Neuronal stem cell (in vitro differentiated cells): ENCODE results near the gene MSH3.
A peak's percentile ranks its signal among the peaks of the same experiment; 100 is the strongest.

Experiments used
- DNase-seq: peaks from one replicate; pipeline ENCODE4 v3.0.0-alpha.2; 2013; ENCODE audit warnings: low spot score
- H2AFZ ChIP-seq: one replicate; pipeline ENCODE4 v1.6.1; 2013; ENCODE audit warnings: mild to moderate bottlenecking, low read length, inconsistent platforms
- H2AK5ac ChIP-seq: 2 replicates; pipeline ENCODE4 v1.6.1; 2013; ENCODE audit warnings: low read depth, mild to moderate bottlenecking, inconsistent platforms, low read length, moderate library complexity, mixed read lengths
- H2BK120ac ChIP-seq: 2 replicates; pipeline ENCODE4 v1.6.1; 2013; ENCODE audit warnings: low read depth, mild to moderate bottlenecking, inconsistent platforms, low read length, moderate library complexity, mixed read lengths
- H2BK12ac ChIP-seq: one replicate; pipeline ENCODE4 v1.6.1; 2013; ENCODE audit warnings: low read length, inconsistent platforms
- H2BK15ac ChIP-seq: 2 replicates; pipeline ENCODE4 v1.6.1; 2013; ENCODE audit warnings: mild to moderate bottlenecking, low read length, inconsistent platforms, mixed read lengths
- H2BK5ac ChIP-seq: one replicate; pipeline ENCODE4 v1.6.1; 2013; ENCODE audit warnings: inconsistent platforms, mild to moderate bottlenecking, low read length, moderate library complexity
- H3K14ac ChIP-seq: one replicate; pipeline ENCODE4 v1.6.1; 2013; ENCODE audit warnings: low read length, inconsistent platforms
- H3K18ac ChIP-seq: 2 replicates; pipeline ENCODE4 v1.6.1; 2013; ENCODE audit warnings: low read length, inconsistent platforms
- H3K23ac ChIP-seq: 2 replicates; pipeline ENCODE4 v1.6.1; 2013; ENCODE audit warnings: low read depth, mild to moderate bottlenecking, mixed read lengths, low read length, inconsistent platforms; ENCODE audit not compliant: poor library complexity
- H3K27ac ChIP-seq: replicated peaks from 3 replicates; pipeline ENCODE4 v1.5.1; 2013; ENCODE audit warnings: low read length, inconsistent platforms
- H3K27me3 ChIP-seq, 3 experiments: 2 replicates each; pipeline ENCODE4 v1.6.1; 2013; ENCODE audit warnings: low read length in 3 of 3, mild to moderate bottlenecking in 2 of 3, inconsistent platforms in 1 of 3, low read depth in 1 of 3, mixed read lengths in 1 of 3, moderate library complexity in 1 of 3; ENCODE audit not compliant: control insufficient read depth in 3 of 3, insufficient read depth in 3 of 3
- H3K36me3 ChIP-seq, 2 donors: replicated peaks in 1 of 2; 2 replicates each; pipeline ENCODE4 v1.6.1; 2013; ENCODE audit warnings: low read length in 2 of 2; ENCODE audit not compliant: control insufficient read depth in 2 of 2, insufficient read depth in 2 of 2
- H3K4ac ChIP-seq: 2 replicates; pipeline ENCODE4 v1.6.1; 2013; ENCODE audit warnings: inconsistent platforms, mild to moderate bottlenecking, low read length, moderate library complexity
- H3K4me1 ChIP-seq, 2 donors: 1 replicate in 1 of 2; 2 replicates in 1 of 2; pipeline ENCODE4 v1.6.1; 2013; ENCODE audit warnings: low read length in 2 of 2, low read depth in 1 of 2; ENCODE audit not compliant: control insufficient read depth in 2 of 2, insufficient read depth in 1 of 2
- H3K4me2 ChIP-seq: one replicate; pipeline ENCODE4 v1.6.1; 2013; ENCODE audit warnings: mild to moderate bottlenecking, low read length, inconsistent platforms; ENCODE audit not compliant: insufficient read depth, poor library complexity, severe bottlenecking
- H3K4me3 ChIP-seq, 2 donors: 2 replicates each; pipeline ENCODE4 v1.5.1; 2013; ENCODE audit warnings: low read length in 2 of 2, mild to moderate bottlenecking in 2 of 2, inconsistent platforms in 1 of 2, moderate library complexity in 1 of 2
- H3K79me1 ChIP-seq: one replicate; pipeline ENCODE4 v1.6.1; 2013; ENCODE audit warnings: low read depth, mild to moderate bottlenecking, inconsistent platforms, low read length, moderate library complexity
- H3K9ac ChIP-seq: one replicate; pipeline ENCODE4 v1.6.1; 2013; ENCODE audit warnings: mild to moderate bottlenecking, low read depth, low read length, inconsistent platforms; ENCODE audit not compliant: poor library complexity
- H3K9me3 ChIP-seq, 2 donors: replicated peaks in 1 of 2; 2 replicates each; pipeline versions ENCODE3 to v1.6.1; 2013; ENCODE audit warnings: low read length in 2 of 2, mild to moderate bottlenecking in 2 of 2, inconsistent platforms in 1 of 2, low read depth in 1 of 2, mixed read lengths in 1 of 2, moderate library complexity in 1 of 2; ENCODE audit not compliant: control insufficient read depth in 2 of 2, insufficient read depth in 1 of 2
- H4K8ac ChIP-seq: one replicate; pipeline ENCODE4 v1.6.1; 2013; ENCODE audit warnings: low read depth, mild to moderate bottlenecking, inconsistent platforms, low read length, moderate library complexity
- H4K91ac ChIP-seq: one replicate; pipeline ENCODE4 v1.6.1; 2013; ENCODE audit warnings: low read length, low read depth, mild to moderate bottlenecking, inconsistent platforms; ENCODE audit not compliant: poor library complexity
- WGBS, 2 donors: extraction: QIAGEN DNeasy Blood & Tissue Kit; methylation state at CpG; one replicate each; pipeline ENCODE4 v1.1.7; 2013; ENCODE audit warnings: missing lambda C conversion rate in 2 of 2, mixed read lengths in 1 of 2; ENCODE audit not compliant: insufficient read length in 2 of 2, insufficient replicate concordance in 1 of 2; ENCODE audit errors: extremely low coverage in 2 of 2; 5-methylcytosine and 5-hydroxymethylcytosine counted together

Gene MSH3

DNA sequence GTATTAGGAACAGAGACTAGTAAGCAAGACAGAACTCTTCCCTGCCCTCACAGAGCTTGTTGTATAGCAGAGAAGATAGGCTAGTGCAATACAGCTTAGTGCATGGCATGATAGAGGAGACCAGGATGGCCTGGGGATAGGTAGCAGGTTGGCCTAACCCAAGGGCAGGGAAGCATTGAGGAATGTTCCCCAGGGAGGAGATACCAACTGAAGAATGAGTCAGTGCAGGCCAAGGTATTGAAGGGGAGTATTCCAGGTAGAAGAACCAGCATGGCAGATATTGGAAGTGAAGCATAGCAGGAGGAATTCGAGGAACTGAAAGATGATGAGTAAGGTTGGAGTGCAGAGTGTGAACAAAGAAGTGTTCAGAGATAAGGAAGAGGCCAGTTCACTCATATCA is 138.9 kb downstream of the MSH3 start:
- Histone ChIP-seq H3K36me3 (peaks cover 4 to 72% of the 10 kb centered on the region in 2 donors), H3K27me3 (no peaks in the 10 kb centered on the region), H3K27ac (no peak overlapping the region), H2BK5ac (no peak overlapping the region), H2BK120ac (no peak overlapping the region), H3K18ac (no peak overlapping the region), H3K4ac (no peak overlapping the region), H2BK12ac (no peak overlapping the region), H3K4me3 (no peak overlapping the region), H3K9me3 (no peaks in the 10 kb centered on the region), H3K4me2 (no peak overlapping the region), H2AK5ac (no peak overlapping the region), H2BK15ac (no peak overlapping the region), H3K79me1 (no peaks in the 10 kb centered on the region), H4K91ac (no peak overlapping the region), H2AFZ (no peak overlapping the region), H3K9ac (peak overlapping the region; percentile 34), H3K4me1 (no peaks in the 10 kb centered on the region), H3K23ac (no peak overlapping the region), H3K14ac (no peak overlapping the region), H4K8ac (no peak overlapping the region)
- DNase-seq: no peak
- WGBS, 2 donors: no CpG with 5 or more reads among the region's 1 CpG

GRCh38 chr5:80796846-80797245 is 142.4 kb downstream of the MSH3 start:
- no peak overlapping the region for H3K9ac ChIP-seq
- H3K27ac ChIP-seq: no peak overlapping the region
- no peak overlapping the region for H4K91ac ChIP-seq
- H3K4me2 ChIP-seq: no peak overlapping the region
- no peak overlapping the region for H3K18ac ChIP-seq
- H2BK120ac ChIP-seq: no peak overlapping the region
- 100% methylated on average over 2 of the region's 5 CpGs; no CpG with 5 or more reads in 1 of the 2 donors for WGBS, 2 donors
- no peak overlapping the region for H2BK15ac ChIP-seq
- H3K9me3 ChIP-seq: no peaks in the 10 kb centered on the region
- H3K27me3 ChIP-seq: no peaks in the 10 kb centered on the region
- no peaks in the 10 kb centered on the region for H3K4me1 ChIP-seq
- H3K14ac ChIP-seq: no peak overlapping the region
- no peak overlapping the region for H3K4ac ChIP-seq
- H3K79me1 ChIP-seq: no peaks in the 10 kb centered on the region
- no peak overlapping the region for H4K8ac ChIP-seq
- no peak overlapping the region for H2AFZ ChIP-seq
- no peak overlapping the region for H2BK5ac ChIP-seq
- no peak for DNase-seq
- H3K23ac ChIP-seq: no peak overlapping the region
- no peak overlapping the region for H2BK12ac ChIP-seq
- H3K36me3 ChIP-seq: peaks cover 4 to 51% of the 10 kb centered on the region in 2 donors
- no peak overlapping the region for H3K4me3 ChIP-seq
- no peak overlapping the region for H2AK5ac ChIP-seq

GRCh38 chr5:80797428-80798024 is 143.1 kb downstream of the MSH3 start:
- H3K23ac ChIP-seq: no peak overlapping the region
- H3K9me3 ChIP-seq: no peaks in the 10 kb centered on the region
- H4K91ac ChIP-seq: no peak overlapping the region
- H3K4me3 ChIP-seq: no peak overlapping the region
- no peak overlapping the region for H3K27ac ChIP-seq
- H2BK120ac ChIP-seq: no peak overlapping the region
- no peaks in the 10 kb centered on the region for H3K79me1 ChIP-seq
- WGBS, 2 donors: no CpG with 5 or more reads among the region's 5 CpGs
- no peak overlapping the region for H2BK5ac ChIP-seq
- no peak overlapping the region for H2AFZ ChIP-seq
- H2BK12ac ChIP-seq: no peak overlapping the region
- H3K4me1 ChIP-seq: no peaks in the 10 kb centered on the region
- no peak overlapping the region for H3K4ac ChIP-seq
- H3K36me3 ChIP-seq: peaks cover 4 to 49% of the 10 kb centered on the region in 2 donors
- no peak overlapping the region for H2BK15ac ChIP-seq
- H3K18ac ChIP-seq: no peak overlapping the region
- H3K14ac ChIP-seq: no peak overlapping the region
- no peak overlapping the region for H3K4me2 ChIP-seq
- H2AK5ac ChIP-seq: no peak overlapping the region
- no peak overlapping the region for H4K8ac ChIP-seq
- no peak overlapping the region for H3K9ac ChIP-seq
- DNase-seq: no peak
- no peaks in the 10 kb centered on the region for H3K27me3 ChIP-seq

DNA sequence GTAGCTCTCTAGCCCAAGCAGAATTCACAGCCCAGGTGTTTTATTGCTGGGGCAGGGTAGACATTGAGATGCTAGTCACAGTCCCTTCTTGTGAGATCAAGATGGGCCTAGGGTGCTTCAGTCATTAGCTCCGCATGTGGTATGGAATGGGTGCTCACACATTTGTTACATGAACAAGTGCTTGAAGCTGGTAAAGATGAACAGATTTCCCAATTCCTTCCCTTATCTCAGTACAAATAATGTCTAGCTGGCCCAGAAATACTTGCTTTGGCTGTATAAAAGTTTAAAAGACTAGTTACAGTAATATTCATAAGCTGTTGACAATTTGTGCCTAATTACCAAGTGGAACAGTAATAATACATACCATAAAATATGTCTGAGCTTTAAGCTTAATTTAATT is 143.7 kb downstream of the MSH3 start:
- Histone ChIP-seq H3K4ac (no peak overlapping the region), H3K23ac (no peak overlapping the region), H2BK120ac (no peak overlapping the region), H2BK15ac (no peak overlapping the region), H3K36me3 (peaks cover 4 to 43% of the 10 kb centered on the region in 2 donors), H3K79me1 (no peaks in the 10 kb centered on the region), H4K91ac (no peak overlapping the region), H3K9me3 (peaks cover 0 to under 1% of the 10 kb centered on the region in 2 donors), H3K18ac (no peak overlapping the region), H2BK12ac (no peak overlapping the region), H3K27me3 (no peaks in the 10 kb centered on the region), H4K8ac (no peak overlapping the region), H3K4me2 (no peak overlapping the region), H3K4me1 (no peaks in the 10 kb centered on the region), H3K9ac (no peak overlapping the region), H3K4me3 (no peak overlapping the region), H2AFZ (no peak overlapping the region), H3K27ac (no peak overlapping the region), H2AK5ac (no peak overlapping the region), H3K14ac (no peak overlapping the region), H2BK5ac (no peak overlapping the region)
- no CpG with 5 or more reads among the region's 1 CpG for WGBS, 2 donors
- no peak for DNase-seq
